ENCODE results near the gene EIF4G1. TPM values are rescaled to one million over a fixed set of nuclear protein-coding genes. Genes with fewer than 3 reads are reported as not detected.
A peak's percentile ranks its signal among the peaks of the same experiment; 100 is the strongest.

The EIF4G1 gene
- total and polyA plus RNA-seq, 2 of the 4 experiments (the other 2 are of a cell fraction) = 225 to 274 TPM

GRCh38 chr3:184347321-184348056 lies 33.1 kb downstream of the EIF4G1 start:
- in situ Hi-C loops (cut with MboI; ENCODE audit: low sequenced_read_pairs) (no loop called here), dilution Hi-C loops (cut with HindIII; ENCODE audit: low sequenced_read_pairs, unreplicated experiment) (no loop called here), intact Hi-C loops (cut with micrococcal nuclease) (loop anchor here (10.0 kb wide), 1 partner anchor 1427 kb away; no protein-coding TSS in a partner anchor)
- Histone ChIP-seq H2AFZ (replicated peaks; ENCODE audit: low read length, poor library complexity) (no peak overlapping the region), H2AK9ac (replicated peaks; ENCODE audit: low read depth, low read length, poor library complexity) (no peak overlapping the region), H3K18ac (ENCODE audit: low read depth, low read length) (no peak overlapping the region), H2BK120ac (ENCODE audit: low read depth, low read length) (no peak overlapping the region), H3K9ac (ENCODE audit: low read depth, low read length) (peak overlapping the region; percentile 23; the same call in 1 of the 2 replicates), H3K9me3 (ENCODE audit: control insufficient read depth, insufficient read depth, low read length) (no peaks in the 10 kb centered on the region), H3K79me1 (ENCODE audit: low read depth in 1 of 2, low read length in 2 of 2) (0 out of 4 replicates have a peak, but pooled peaks cover 0 to 9% of the 10 kb centered on the region in 2 experiments), H3K36me3 (ENCODE audit: control insufficient read depth, insufficient read depth, low read length) (peaks cover 29% of the 10 kb centered on the region), H4K91ac (ENCODE audit: insufficient read depth, low read depth, low read length) (no peak overlapping the region), H3K56ac (ENCODE audit: extremely low read depth, insufficient read depth, low read length) (no peak overlapping the region), H3K9me1 (ENCODE audit: insufficient read depth, low read length) (peaks cover 3% of the 10 kb centered on the region; the same call in 1 of the 2 replicates), H3K4me1 (ENCODE audit: control insufficient read depth, insufficient read depth, low read length) (peaks cover 14% of the 10 kb centered on the region), H2BK15ac (ENCODE audit: low read depth, low read length) (no peak overlapping the region), H3K27ac (ENCODE audit: insufficient read depth, low read length) (no peak overlapping the region), H2AK5ac (ENCODE audit: low read depth, low read length) (no peak overlapping the region), H2BK5ac (ENCODE audit: low read depth, low read length, poor library complexity, severe bottlenecking) (no peak overlapping the region), H3K4me2 (ENCODE audit: low read depth, low read length) (no peak overlapping the region), H3K27me3 (ENCODE audit: control insufficient read depth, insufficient read depth, low read length) (no peaks in the 10 kb centered on the region), H4K5ac (ENCODE audit: low read depth, low read length) (no peak overlapping the region), H4K20me1 (ENCODE audit: insufficient read depth, low read length) (peaks cover 3% of the 10 kb centered on the region), H3K23ac (ENCODE audit: low read depth, low read length) (no peak overlapping the region), H3K4me3 (ENCODE audit: insufficient read depth, low read depth, low read length) (no peak overlapping the region), H2BK20ac (ENCODE audit: low read depth, low read length) (no peak overlapping the region), H3K4ac (ENCODE audit: low read depth, low read length) (no peak overlapping the region), H4K8ac (ENCODE audit: low read depth in 2 of 2, low read length in 2 of 2) (no peak overlapping the region), H3K14ac (replicated peaks; ENCODE audit: low read depth, low read length) (no peak overlapping the region)
- ATAC-seq (ENCODE audit: low read depth) (peak; percentile 16; the same call in 1 of the 2 replicates), DNase-seq (no peak)
- WGBS, 2 experiments (ENCODE audit: extremely low coverage in 2 of 2, insufficient read length in 1 of 2) = 88% methylated on average over 7 of the region's 12 CpGs; no CpG with 5 or more reads in 1 of the 2 experiments
- TF ChIP-seq MAFK (IDR thresholded peaks at IDR 0.05; ENCODE audit: low read depth, low read length) = peak; percentile 88
- no peak for TF ChIP-seq ELK1 (IDR thresholded peaks at IDR 0.05; ENCODE audit: borderline replicate concordance, low read depth, low read length)
- BruUV-seq (replicated peaks) = no TSS peak
- POLR2A ChIA-PET (ENCODE audit: unreplicated experiment) = no interaction called here
- CTCF ChIA-PET = no interaction called here

Measured in IMR-90 (cell line).